Smooth muscle cell (in vitro differentiated cells): ENCODE data around the gene LIFR. TPM values are rescaled to one million over a fixed set of nuclear protein-coding genes. Genes with fewer than 3 reads are reported as not detected.
A peak's percentile ranks its signal among the peaks of the same experiment; 100 is the strongest.
"Not testable (repeated sequence)": the region's sequence is repeated elsewhere in the genome, so short reads cannot be mapped to it uniquely, and the experiment has no call there.

ENCODE experiments used
- DNase-seq: peaks from one replicate; lab custom pipeline; 2025; ENCODE audit not compliant: unreplicated experiment; lab: John Stamatoyannopoulos, UW
- H2AFZ ChIP-seq: fragments of 200-600 bp; sonication (generic); 2 replicates; pipeline ENCODE4 v1.6.0; 2016; ENCODE audit warnings: antibody characterized with exemption, low read depth, mild to moderate bottlenecking
- H3F3A ChIP-seq: fragments of 200-600 bp; sonication (generic); 2 replicates; pipeline ENCODE4 v1.6.0; 2017; ENCODE audit warnings: antibody characterized with exemption, low read depth
- H3K27ac ChIP-seq: fragments of 200-600 bp; sonication (generic); 2 replicates; pipeline ENCODE4 v1.5.1; 2016; ENCODE audit warnings: low read depth, mild to moderate bottlenecking
- H3K27me3 ChIP-seq: fragments of 200-600 bp; sonication (generic); 2 replicates; pipeline ENCODE4 v1.6.1; 2016; ENCODE audit warnings: low read depth, mild to moderate bottlenecking
- H3K36me3 ChIP-seq: fragments of 200-600 bp; sonication (generic); 2 replicates; pipeline ENCODE4 v1.5.1; 2016; ENCODE audit warnings: low read depth
- H3K4me1 ChIP-seq: fragments of 200-600 bp; sonication (generic); 2 replicates; pipeline ENCODE4 v1.5.1; 2016; ENCODE audit warnings: low read depth
- H3K4me2 ChIP-seq: fragments of 200-600 bp; sonication (generic); 2 replicates; pipeline ENCODE4 v1.6.0; 2016; ENCODE audit warnings: mild to moderate bottlenecking
- H3K4me3 ChIP-seq: fragments of 200-600 bp; sonication (generic); 2 replicates; pipeline ENCODE4 v1.5.1; 2016; ENCODE audit warnings: mild to moderate bottlenecking
- H3K79me2 ChIP-seq: fragments of 200-600 bp; sonication (generic); 2 replicates; pipeline ENCODE4 v1.6.0; 2016; ENCODE audit warnings: low read depth, mild to moderate bottlenecking
- H3K9ac ChIP-seq: fragments of 200-600 bp; sonication (generic); 2 replicates; pipeline ENCODE4 v1.6.0; 2016; ENCODE audit warnings: low read depth
- H3K9me3 ChIP-seq: fragments of 200-600 bp; sonication (generic); replicated peaks from 2 replicates; pipeline ENCODE4 v1.5.1; 2016; ENCODE audit warnings: low read depth
- H4K20me1 ChIP-seq: fragments of 200-600 bp; sonication (generic); 2 replicates; pipeline ENCODE4 v1.6.0; 2016; ENCODE audit warnings: low read depth
- WGBS: methylation state at CpG from one replicate; pipeline ENCODE4 v1.1.7; 2016; ENCODE audit warnings: low lambda C conversion rate; 5-methylcytosine and 5-hydroxymethylcytosine counted together
- polyA plus RNA-seq: library from polyadenylated mRNA; unstranded; fragments of >200 nt; fragmentation: Nextera tagmentation; extraction: Ambion mirVana; gene quantifications from 2 replicates; pipeline ENCODE4 v1.2.1, GENCODE V29; 2016
- total RNA-seq: library from RNA; depleted of rRNA; stranded (reverse); fragments of >200 nt; gene quantifications from 2 replicates; pipeline ENCODE4 v1.2.3, GENCODE V29; 2014
- TF ChIP-seq, protein P1 (sequence below): fragments of 200-600 bp; sonication (generic); IDR thresholded peaks from 2 replicates; pipeline ENCODE4 v1.5.1; 2017; ENCODE audit warnings: borderline replicate concordance, mild to moderate bottlenecking, antibody characterized with exemption; ENCODE audit not compliant: insufficient read depth, poor library complexity, severe bottlenecking

Gene LIFR
- total and polyA plus RNA-seq, 2 experiments from 2014 or later: 14.3 to 29.2 TPM

DNA sequence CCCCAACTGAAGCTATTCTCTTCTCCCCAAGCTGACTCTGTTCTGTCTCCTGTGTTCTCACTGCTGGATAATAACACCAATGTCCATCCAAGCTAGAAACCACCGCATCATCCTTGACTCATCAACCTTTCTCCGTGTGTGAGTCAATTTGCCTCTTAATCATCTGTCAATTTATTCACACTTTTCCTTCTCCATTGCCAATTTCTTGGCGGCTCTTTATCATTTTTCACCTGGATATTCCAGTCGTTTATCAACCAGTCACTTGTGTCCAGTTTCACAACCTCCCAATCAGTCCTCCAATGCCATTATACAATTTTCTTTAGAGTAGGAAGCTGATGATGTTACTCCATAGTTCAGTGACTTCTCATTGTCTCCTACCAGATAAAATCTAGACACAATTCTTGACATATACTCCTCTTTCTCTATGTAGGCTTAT is 45.4 kb upstream of the LIFR start:
- Histone ChIP-seq H4K20me1 (no peaks in the 10 kb centered on the region), H3K79me2 (no peaks in the 10 kb centered on the region), H3K27ac (no peak overlapping the region), H2AFZ (no peak overlapping the region), H3F3A (no peaks in the 10 kb centered on the region), H3K27me3 (no peaks in the 10 kb centered on the region), H3K4me2 (no peak overlapping the region), H3K36me3 (no peaks in the 10 kb centered on the region), H3K4me1 (peaks cover under 1% of the 10 kb centered on the region), H3K9me3 (no peaks in the 10 kb centered on the region), H3K9ac (no peak overlapping the region), H3K4me3 (no peak overlapping the region)
- TF ChIP-seq, protein P1, sequence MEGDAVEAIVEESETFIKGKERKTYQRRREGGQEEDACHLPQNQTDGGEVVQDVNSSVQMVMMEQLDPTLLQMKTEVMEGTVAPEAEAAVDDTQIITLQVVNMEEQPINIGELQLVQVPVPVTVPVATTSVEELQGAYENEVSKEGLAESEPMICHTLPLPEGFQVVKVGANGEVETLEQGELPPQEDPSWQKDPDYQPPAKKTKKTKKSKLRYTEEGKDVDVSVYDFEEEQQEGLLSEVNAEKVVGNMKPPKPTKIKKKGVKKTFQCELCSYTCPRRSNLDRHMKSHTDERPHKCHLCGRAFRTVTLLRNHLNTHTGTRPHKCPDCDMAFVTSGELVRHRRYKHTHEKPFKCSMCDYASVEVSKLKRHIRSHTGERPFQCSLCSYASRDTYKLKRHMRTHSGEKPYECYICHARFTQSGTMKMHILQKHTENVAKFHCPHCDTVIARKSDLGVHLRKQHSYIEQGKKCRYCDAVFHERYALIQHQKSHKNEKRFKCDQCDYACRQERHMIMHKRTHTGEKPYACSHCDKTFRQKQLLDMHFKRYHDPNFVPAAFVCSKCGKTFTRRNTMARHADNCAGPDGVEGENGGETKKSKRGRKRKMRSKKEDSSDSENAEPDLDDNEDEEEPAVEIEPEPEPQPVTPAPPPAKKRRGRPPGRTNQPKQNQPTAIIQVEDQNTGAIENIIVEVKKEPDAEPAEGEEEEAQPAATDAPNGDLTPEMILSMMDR: no peak
- DNase-seq: no peak
- WGBS: 57% methylated on average over 4 of the region's 4 CpGs

DNA sequence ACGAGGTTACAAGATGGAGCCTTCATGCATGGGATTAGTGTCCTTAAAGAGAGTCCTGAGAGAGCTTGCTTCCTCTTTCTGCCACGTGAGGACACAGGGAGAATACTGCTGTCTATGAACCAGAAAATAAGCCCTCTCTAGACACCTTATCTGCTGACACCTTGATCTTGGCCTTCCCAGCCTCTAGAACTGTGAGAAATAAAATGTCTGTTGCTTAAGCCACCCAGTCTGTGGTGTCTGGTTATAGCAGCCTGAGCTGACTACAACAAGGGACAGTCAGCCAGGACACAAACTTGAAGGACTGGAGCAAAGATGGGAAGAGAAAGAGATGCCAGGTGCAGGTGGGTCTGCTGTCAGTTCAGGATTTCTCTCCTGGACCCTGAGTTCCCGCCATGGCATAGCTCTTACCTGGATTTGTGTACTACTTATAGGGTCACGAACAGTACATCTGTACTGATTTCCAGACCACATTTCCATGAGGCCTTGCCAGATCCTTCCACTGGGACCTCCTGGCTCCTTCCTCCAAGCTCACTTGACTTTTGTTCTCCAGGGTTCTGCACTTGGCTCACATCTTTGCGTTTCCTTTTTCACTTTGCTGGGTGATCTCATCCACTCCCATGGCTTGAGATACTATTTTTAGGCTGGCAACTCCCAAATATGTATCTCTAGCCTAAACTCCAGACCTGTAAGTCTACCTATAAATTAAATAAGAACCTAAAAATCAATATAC is 44.9 kb upstream of the LIFR start:
- Histone ChIP-seq H4K20me1 (no peaks in the 10 kb centered on the region), H3K79me2 (no peaks in the 10 kb centered on the region), H3K27me3 (no peaks in the 10 kb centered on the region), H3F3A (no peaks in the 10 kb centered on the region), H3K9ac (no peak overlapping the region), H3K27ac (no peak overlapping the region), H3K4me1 (no peaks in the 10 kb centered on the region), H3K36me3 (no peaks in the 10 kb centered on the region), H2AFZ (no peak overlapping the region), H3K9me3 (no peaks in the 10 kb centered on the region), H3K4me3 (no peak overlapping the region), H3K4me2 (no peak overlapping the region)
- TF ChIP-seq, protein P1: no peak
- WGBS: 84% methylated on average over 5 of the region's 5 CpGs
- DNase-seq: no peak

DNA sequence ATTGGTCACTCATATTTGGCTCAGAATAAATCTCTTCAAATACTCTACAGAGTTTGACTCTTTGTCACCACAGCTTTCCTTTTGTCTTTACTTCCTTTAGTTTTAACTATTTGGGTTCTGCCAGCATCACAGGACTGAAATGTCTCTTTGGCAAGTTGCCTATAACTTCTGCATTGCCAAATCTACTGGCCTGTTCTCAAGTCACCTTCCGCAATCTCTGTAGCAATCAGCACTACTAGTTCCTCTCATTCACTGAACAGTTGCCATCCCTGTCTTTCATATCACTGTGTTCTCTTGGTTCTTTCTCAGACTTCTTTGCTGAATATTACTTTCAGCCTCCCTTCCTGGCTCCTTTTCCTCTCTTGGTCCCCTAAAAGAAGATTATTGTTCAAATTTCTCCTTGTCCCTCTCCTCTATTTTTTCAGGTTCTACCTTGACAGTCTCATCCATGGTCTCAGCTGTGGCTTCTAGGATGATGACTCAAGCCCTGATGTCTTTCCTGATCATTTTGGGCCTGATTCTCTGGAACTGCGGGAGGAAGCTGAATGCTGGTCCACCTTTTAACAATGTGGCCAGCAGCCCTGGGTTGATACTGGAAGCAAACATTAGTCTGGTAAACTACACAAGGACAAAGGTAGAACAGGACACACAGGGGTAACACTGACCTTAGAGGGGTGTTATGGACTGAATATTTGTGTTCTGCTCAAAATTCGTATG is 44.0 kb upstream of the LIFR start:
- no peak for DNase-seq
- TF ChIP-seq, protein P1: no peak

DNA sequence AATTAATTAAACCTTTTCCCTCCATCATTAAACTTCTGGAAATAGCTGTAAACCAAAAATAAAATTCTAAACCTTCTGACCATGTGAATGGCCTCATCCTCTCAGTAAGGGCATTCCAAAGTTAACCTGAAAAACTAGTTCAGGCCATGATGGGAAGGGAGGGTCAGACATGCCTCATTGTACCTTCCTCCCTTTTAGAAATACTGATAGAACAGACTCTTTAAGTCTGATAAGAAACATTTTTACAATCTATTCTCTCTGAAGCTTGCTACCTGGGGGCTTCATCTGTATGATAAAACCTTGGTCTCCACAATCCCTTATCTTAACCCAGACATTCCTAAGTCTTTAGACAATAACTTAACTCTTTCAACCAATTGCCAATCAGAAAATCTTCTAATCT is 43.3 kb upstream of the LIFR start:
- not testable (repeated sequence) for H3K36me3 ChIP-seq, DNase-seq, H3K4me1 ChIP-seq, H3K9ac ChIP-seq, H3K27me3 ChIP-seq, H3K79me2 ChIP-seq, H3F3A ChIP-seq, H3K4me2 ChIP-seq, H3K4me3 ChIP-seq, H2AFZ ChIP-seq, H3K9me3 ChIP-seq, H4K20me1 ChIP-seq
- peak overlapping the region; percentile 58 for H3K27ac ChIP-seq

More for the DNA sequence above, 44.0 kb upstream of the LIFR start:
- Histone ChIP-seq H3K4me1 (no peaks in the 10 kb centered on the region), H3F3A (no peaks in the 10 kb centered on the region), H3K9ac (no peak overlapping the region), H3K4me2 (no peak overlapping the region), H3K36me3 (no peaks in the 10 kb centered on the region), H3K4me3 (no peak overlapping the region), H3K27me3 (no peaks in the 10 kb centered on the region), H3K9me3 (no peaks in the 10 kb centered on the region), H4K20me1 (no peaks in the 10 kb centered on the region), H3K27ac (peak overlapping the region; percentile 58), H2AFZ (no peak overlapping the region), H3K79me2 (no peaks in the 10 kb centered on the region)
- 93% methylated on average over 3 of the region's 3 CpGs for WGBS
